Limb (tissue), 2 donors: ENCODE data around the gene FYB1.

ENCODE experiments used
- DNase-seq, 2 donors: peaks; one replicate each; pipeline ENCODE4 v3.0.0-alpha.2; 2016; ENCODE audit errors: extremely low spot score in 2 of 2

The FYB1 gene

DNA sequence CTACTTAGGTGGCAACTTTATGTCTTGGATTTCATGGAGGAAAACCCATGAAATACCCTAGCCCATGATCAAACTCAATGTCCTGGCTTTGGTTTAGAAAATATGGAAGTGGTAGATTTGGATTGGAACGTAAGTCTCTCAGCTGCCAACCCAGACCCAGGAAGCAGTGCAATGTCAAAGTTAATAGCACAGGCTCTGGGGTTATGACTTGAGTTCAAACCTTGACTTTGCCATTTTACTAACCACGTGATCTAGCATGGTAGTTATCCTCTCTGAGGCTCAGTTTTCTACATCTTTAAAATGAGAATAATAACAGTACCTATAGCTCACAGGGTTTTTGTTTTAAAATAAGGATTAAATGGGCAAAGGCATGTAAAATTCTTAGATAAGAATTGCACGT lies 13.8 kb downstream of the FYB1 start:
- no peak for DNase-seq

GRCh38 chr5:39203951-39204350 lies 15.4 kb downstream of the FYB1 start:
- no peak for DNase-seq

DNA sequence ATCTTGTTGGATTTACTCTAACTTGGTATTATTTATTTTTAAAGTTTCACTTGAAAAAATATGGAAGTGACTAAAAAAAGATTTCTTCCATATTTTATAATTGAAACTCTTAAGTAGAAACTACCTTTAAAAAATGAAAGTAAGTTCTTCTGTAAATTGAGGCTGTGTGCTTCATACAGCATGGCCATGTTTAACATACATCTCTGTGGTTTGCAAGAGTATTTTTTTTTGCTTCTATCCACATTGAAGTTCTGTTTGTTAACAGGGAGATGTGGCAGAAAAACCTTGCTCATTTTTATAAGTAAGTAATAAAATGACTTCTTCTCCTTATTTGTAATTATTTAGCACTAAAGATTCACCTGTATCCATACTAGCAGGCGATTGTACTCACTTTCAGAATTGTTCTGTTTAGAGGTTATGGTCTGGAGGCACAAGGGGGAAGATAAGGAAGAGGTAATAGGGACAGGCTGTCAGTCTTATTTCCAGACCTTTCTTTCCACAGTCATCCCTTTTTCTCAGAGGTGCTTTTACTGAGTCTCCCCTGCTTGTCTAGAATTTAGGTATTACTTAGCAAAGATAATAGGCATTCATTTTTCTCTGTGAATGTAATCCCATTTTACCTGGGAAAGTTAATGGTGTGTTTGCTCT lies 16.0 kb downstream of the FYB1 start:
- no peak for DNase-seq

- no peak for DNase-seq
These were observed 16.6 kb downstream of the FYB1 start for GRCh38 chr5:39202597-39203274.

GRCh38 chr5:39201781-39202596 lies 17.4 kb downstream of the FYB1 start:
- no peak for DNase-seq

DNA sequence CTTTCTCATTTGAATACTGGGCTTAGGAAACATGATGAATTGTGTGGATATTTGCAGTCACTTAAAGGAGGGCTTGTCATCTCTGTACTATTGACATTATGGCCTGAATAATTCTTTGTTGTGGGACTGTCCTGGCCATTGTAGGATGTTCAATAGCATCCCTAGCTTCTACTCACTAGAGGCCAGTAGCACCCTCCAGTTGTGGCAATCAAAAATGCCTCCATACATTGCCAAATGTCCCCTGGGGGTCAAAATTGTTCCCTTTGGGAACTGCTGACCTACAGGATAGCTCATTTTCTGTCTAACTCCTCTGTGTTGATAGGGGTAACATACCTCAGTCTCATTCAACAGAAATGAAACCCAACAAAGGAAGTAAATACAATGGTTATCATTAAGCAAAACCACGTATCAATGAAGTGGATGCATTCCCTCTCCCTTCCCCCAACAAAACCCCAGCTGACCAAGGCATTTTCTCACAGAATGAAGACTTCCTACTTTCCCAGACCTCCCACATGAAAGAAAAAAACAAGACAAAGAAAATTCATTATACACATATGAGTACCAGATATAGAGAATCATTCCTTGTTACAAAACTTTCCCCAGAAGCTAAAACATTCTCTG lies 18.1 kb downstream of the FYB1 start:
- no peak for DNase-seq

DNA sequence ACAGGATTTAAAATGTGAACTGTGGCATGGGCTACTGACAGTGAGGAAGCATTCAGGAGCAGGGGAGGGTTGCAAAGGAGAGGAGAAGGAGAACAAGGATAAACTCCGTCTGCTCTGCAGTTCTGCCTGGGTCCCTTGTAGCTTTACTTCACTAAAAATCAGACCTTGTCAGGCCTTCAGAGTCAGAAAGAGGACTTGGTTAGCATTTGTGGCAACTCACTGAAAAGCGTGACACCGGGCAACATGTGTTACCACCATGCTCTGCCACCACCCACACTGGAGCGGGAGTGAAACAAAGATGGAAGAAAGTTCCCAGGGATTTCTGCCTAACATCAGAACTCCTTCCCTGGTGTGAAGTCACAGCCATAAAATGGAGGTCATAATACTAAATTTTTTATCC lies 19.3 kb downstream of the FYB1 start:
- no peak for DNase-seq

DNA sequence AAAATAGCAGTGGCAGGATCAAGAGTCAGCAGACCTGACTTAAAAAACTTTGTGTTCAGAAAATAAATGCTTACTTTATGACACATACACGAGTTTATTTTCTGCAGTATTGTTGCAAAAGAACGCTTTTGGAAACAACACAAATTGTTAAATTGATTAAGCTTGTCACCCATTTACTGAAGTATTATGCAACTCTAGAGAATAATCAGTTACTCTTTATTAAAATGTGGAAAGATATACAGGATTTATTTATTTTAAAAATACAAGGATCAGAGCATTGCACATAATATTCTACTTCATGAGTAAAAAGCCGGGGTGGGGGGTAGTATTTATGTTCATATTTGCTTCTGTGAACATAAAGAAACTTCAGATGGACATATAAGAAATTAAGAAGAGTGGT lies 20.0 kb downstream of the FYB1 start:
- DNase-seq, result no peak

- no peak for DNase-seq
These were observed 21.2 kb downstream of the FYB1 start for GRCh38 chr5:39198127-39198526.

GRCh38 chr5:39197556-39197955 lies 21.8 kb downstream of the FYB1 start:
- DNase-seq, result no peak

DNA sequence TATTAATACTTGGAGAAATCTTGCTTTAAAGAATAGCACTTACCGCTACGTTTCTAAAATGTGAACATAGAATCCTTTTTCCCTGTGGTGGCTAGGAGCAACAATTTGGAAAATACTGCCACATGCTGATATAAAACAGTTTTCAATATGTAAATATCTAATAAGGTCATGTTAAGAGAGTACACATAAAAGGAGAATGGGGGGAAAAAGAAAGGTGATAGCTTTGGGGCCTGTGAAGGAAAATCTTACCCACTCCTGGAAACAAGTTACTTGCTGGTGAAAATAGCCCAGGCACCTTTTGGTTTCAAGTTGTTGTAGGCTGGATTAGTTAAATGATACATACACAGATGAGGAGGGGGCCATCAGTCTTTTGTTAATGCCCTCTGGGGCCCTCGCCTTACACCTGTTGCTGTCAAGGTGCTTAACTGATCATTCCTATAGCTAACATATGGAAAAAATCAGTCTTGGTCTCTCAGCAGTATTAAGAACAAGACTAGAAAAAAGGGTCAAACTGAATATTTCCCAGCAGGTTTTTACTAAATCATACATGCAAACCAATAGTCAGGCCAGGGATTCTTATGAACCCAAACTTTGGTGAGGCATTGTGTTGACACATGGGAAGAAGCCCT lies 24.1 kb downstream of the FYB1 start:
- DNase-seq, result no peak

GRCh38 chr5:39194466-39195136 lies 24.8 kb downstream of the FYB1 start:
- DNase-seq, result no peak

- DNase-seq, result no peak
These were observed 25.6 kb downstream of the FYB1 start for GRCh38 chr5:39193553-39194465.

DNA sequence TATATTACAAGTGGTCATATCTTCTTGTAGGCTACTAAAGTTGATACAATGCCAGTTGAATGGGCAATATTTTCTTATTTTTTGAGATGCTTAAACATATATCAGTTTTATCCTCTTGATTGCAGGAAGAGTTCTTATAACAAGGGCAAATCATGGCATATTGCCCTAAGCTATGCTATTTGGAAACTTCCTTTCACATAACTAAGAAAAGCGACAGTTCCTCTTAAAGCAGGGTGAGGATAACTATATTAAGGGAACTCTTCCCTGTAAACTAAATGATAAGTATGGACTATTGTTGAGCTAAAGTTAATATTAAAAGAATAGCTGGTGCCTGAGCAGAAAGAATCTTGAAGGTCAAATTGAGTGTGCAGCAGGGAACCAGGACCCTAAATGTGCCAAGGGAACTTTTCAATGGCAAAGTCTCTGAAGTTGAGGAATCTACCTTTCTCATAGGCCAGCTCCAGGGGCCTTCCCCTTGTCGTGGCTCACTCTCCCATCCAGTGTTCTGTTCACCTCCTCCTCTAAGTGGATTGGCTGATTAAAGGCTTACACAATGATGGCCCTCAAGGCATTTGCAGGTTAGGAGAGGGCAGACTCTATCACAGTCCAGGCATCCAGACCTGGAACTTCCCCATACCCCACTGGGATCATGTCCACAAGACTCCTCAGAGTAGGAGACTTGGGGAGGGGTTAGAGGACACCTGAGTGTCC lies 26.8 kb downstream of the FYB1 start:
- DNase-seq, result no peak

DNA sequence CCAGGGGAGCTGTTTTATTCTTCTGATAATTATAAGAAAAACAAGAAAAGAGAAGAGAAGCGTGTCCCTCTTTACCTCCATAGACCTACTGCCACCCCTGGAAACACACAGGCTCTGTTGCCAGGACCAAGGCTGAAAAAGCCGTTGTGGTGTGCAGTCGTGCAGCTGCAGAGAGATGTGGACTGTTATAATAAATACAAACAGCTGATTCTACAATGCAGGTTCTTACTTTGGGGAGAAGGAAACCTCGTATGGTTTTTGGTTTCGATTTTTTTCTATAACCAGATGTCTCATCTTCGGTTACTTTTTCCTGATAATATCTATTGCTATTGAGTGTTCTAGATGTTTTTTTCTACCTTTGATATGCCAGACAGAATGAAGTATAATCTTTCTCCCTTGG lies 28.1 kb downstream of the FYB1 start:
- DNase-seq, result no peak

GRCh38 chr5:39190311-39191102 lies 28.9 kb downstream of the FYB1 start:
- no peak for DNase-seq

DNA sequence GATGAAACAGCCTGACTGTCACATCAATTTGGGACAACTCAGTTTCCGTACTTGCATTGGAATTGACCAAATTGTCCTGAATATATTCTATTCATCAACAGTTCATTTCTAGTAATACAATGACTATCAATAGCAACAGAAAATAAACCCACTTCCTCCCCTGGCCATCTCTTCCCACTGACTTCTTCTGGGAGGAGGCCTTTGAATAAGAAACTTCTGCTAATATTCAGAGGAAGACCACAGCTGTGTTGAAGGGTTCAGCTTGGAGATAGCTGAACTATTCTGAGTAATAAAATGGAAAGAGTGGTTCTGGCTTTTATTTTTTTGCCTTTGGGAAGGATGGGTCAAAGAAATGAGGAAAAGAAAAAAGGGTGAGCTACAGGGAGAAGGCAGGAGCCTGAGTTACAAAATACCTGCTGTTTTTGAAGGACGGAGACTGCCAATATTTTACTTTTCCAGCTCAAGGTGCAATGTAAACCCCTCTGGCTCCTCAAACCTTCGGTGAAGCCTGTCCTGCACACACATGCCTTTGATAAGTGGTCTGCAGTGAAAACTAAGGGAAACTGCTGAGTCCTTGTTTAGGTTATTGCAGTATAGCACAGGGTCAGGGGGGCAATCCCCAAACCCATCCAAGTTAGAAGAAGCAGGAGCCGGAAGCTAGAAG lies 29.9 kb downstream of the FYB1 start:
- DNase-seq, result no peak
